ENCODE measurements around the gene TTC13.

Gene TTC13

GRCh38 chr1:230930986-230931385 is 47.7 kb downstream of the TTC13 start:
- Histone ChIP-seq H3K36me3 (ENCODE audit: control insufficient read depth, insufficient read depth, low read length) (peaks cover 1% of the 10 kb centered on the region; the same call in 1 of the 2 replicates), H3K27me3 (replicated peaks; ENCODE audit: control insufficient read depth, insufficient read depth, low read length) (no peaks in the 10 kb centered on the region), H3K4me3 (replicated peaks; ENCODE audit: low read depth, low read length) (no peak overlapping the region)
- no peak for TF ChIP-seq CTCF (IDR thresholded peaks at IDR 0.05; ENCODE audit: insufficient read depth, low read length, poor library complexity, severe bottlenecking)
- no peak for DNase-seq (ENCODE audit: extremely low read depth, insufficient read length)

GRCh38 chr1:230926182-230926581 is 52.5 kb downstream of the TTC13 start:
- no peak overlapping the region for H3K4me3 ChIP-seq (replicated peaks; ENCODE audit: low read depth, low read length)
- H3K27me3 ChIP-seq (replicated peaks; ENCODE audit: control insufficient read depth, insufficient read depth, low read length) = no peaks in the 10 kb centered on the region
- TF ChIP-seq CTCF (IDR thresholded peaks at IDR 0.05; ENCODE audit: insufficient read depth, low read length, poor library complexity, severe bottlenecking) = no peak
- peaks cover 9% of the 10 kb centered on the region for H3K36me3 ChIP-seq (ENCODE audit: control insufficient read depth, insufficient read depth, low read length)
- DNase-seq (ENCODE audit: extremely low read depth, insufficient read length) = no peak

- Histone ChIP-seq H3K4me3 (replicated peaks; ENCODE audit: low read depth, low read length) (no peak overlapping the region), H3K27me3 (replicated peaks; ENCODE audit: control insufficient read depth, insufficient read depth, low read length) (no peaks in the 10 kb centered on the region), H3K36me3 (ENCODE audit: control insufficient read depth, insufficient read depth, low read length) (peaks cover 9% of the 10 kb centered on the region)
- no peak for TF ChIP-seq CTCF (IDR thresholded peaks at IDR 0.05; ENCODE audit: insufficient read depth, low read length, poor library complexity, severe bottlenecking)
- no peak for DNase-seq (ENCODE audit: extremely low read depth, insufficient read length)
These were observed 53.1 kb downstream of the TTC13 start for GRCh38 chr1:230925608-230926007.

- DNase-seq (ENCODE audit: extremely low read depth, insufficient read length) = no peak
- no peak for TF ChIP-seq CTCF (IDR thresholded peaks at IDR 0.05; ENCODE audit: insufficient read depth, low read length, poor library complexity, severe bottlenecking)
- peaks cover 9% of the 10 kb centered on the region for H3K36me3 ChIP-seq (ENCODE audit: control insufficient read depth, insufficient read depth, low read length)
- no peaks in the 10 kb centered on the region for H3K27me3 ChIP-seq (replicated peaks; ENCODE audit: control insufficient read depth, insufficient read depth, low read length)
- no peak overlapping the region for H3K4me3 ChIP-seq (replicated peaks; ENCODE audit: low read depth, low read length)
These were observed 55.5 kb downstream of the TTC13 start for GRCh38 chr1:230923176-230923575.

- no peak for DNase-seq (ENCODE audit: extremely low read depth, insufficient read length)
- no peak for TF ChIP-seq CTCF (IDR thresholded peaks at IDR 0.05; ENCODE audit: insufficient read depth, low read length, poor library complexity, severe bottlenecking)
These were observed 56.0 kb downstream of the TTC13 start for GRCh38 chr1:230922620-230923019.

GRCh38 chr1:230919207-230919606 is 59.5 kb downstream of the TTC13 start:
- H3K36me3 ChIP-seq (ENCODE audit: control insufficient read depth, insufficient read depth, low read length) = peaks cover 12% of the 10 kb centered on the region
- no peak overlapping the region for H3K4me3 ChIP-seq (replicated peaks; ENCODE audit: low read depth, low read length)
- no peak for DNase-seq (ENCODE audit: extremely low read depth, insufficient read length)
- no peak for TF ChIP-seq CTCF (IDR thresholded peaks at IDR 0.05; ENCODE audit: insufficient read depth, low read length, poor library complexity, severe bottlenecking)
- no peaks in the 10 kb centered on the region for H3K27me3 ChIP-seq (replicated peaks; ENCODE audit: control insufficient read depth, insufficient read depth, low read length)

More at GRCh38 chr1:230922620-230923019, 56.0 kb downstream of the TTC13 start:
- no peaks in the 10 kb centered on the region for H3K27me3 ChIP-seq (replicated peaks; ENCODE audit: control insufficient read depth, insufficient read depth, low read length)
- H3K36me3 ChIP-seq (ENCODE audit: control insufficient read depth, insufficient read depth, low read length) = peaks cover 9% of the 10 kb centered on the region
- H3K4me3 ChIP-seq (replicated peaks; ENCODE audit: low read depth, low read length) = no peak overlapping the region
